HG03521 (cell line): ENCODE results near the gene TNRC18.
"Not testable (repeated sequence)": the region's sequence is repeated elsewhere in the genome, so short reads cannot be mapped to it uniquely, and the experiment has no call there.

Source experiments
- ATAC-seq: cut with Tn5 transposase; IDR thresholded peaks from one replicate; pipeline ENCODE4 v1.9.1; 2021; ENCODE audit warnings: mild to moderate bottlenecking, moderate library complexity; ENCODE audit not compliant: unreplicated experiment

The TNRC18 gene

GRCh38 chr7:5295039-5296014, 128.3 kb downstream of the TNRC18 start:
- no peak for ATAC-seq

GRCh38 chr7:5294169-5294987, 129.3 kb downstream of the TNRC18 start:
- ATAC-seq, result no peak

GRCh38 chr7:5291711-5292335, 131.8 kb downstream of the TNRC18 start:
- not testable (repeated sequence) for ATAC-seq

- ATAC-seq, result no peak
Observed at GRCh38 chr7:5291301-5291700, 132.3 kb downstream of the TNRC18 start.

- no peak for ATAC-seq
Observed at GRCh38 chr7:5289355-5289754, 134.3 kb downstream of the TNRC18 start.

- not testable (repeated sequence) for ATAC-seq
Observed at GRCh38 chr7:5288560-5288959, 135.1 kb downstream of the TNRC18 start.

GRCh38 chr7:5287802-5288201, 135.8 kb downstream of the TNRC18 start:
- ATAC-seq, result no peak

GRCh38 chr7:5287373-5287772, 136.3 kb downstream of the TNRC18 start:
- not testable (repeated sequence) for ATAC-seq

- no peak for ATAC-seq
Observed at GRCh38 chr7:5286933-5287332, 136.7 kb downstream of the TNRC18 start.

GRCh38 chr7:5284304-5285281, 139.0 kb downstream of the TNRC18 start:
- no peak for ATAC-seq

- no peak for ATAC-seq
Observed at GRCh38 chr7:5283421-5284303, 140.0 kb downstream of the TNRC18 start.

GRCh38 chr7:5282543-5283316, 140.9 kb downstream of the TNRC18 start, which contains the start of gene SLC29A4:
TSS of gene SLC29A4 (plus strand) at chr7:5282943. CDS start at chr7:5287817, 4,874 bp downstream.
- ATAC-seq, result peak; percentile 50

GRCh38 chr7:5281598-5282500, 141.8 kb downstream of the TNRC18 start:
- not testable (repeated sequence) for ATAC-seq

GRCh38 chr7:5279734-5280133, 143.9 kb downstream of the TNRC18 start:
- ATAC-seq, result no peak

GRCh38 chr7:5278766-5279165, 144.9 kb downstream of the TNRC18 start:
- no peak for ATAC-seq

- no peak for ATAC-seq
Observed at GRCh38 chr7:5276611-5277010, 147.0 kb downstream of the TNRC18 start.

- ATAC-seq, result not testable (repeated sequence)
Observed at GRCh38 chr7:5276123-5276522, 147.5 kb downstream of the TNRC18 start.
